Measurements from ENCODE around the gene FLAD1. TPM values are rescaled to one million over a fixed set of nuclear protein-coding genes. Genes with fewer than 3 reads are reported as not detected.
A peak's percentile ranks its signal among the peaks of the same experiment; 100 is the strongest.

Gene FLAD1
- total and polyA plus RNA-seq, 9 donors = 11.1 to 30.0 (median 18.9) TPM

GRCh38 chr1:155010211-155010918, 27.2 kb downstream of the FLAD1 start:
- DNase-seq = peak in 1 of 5 donors; percentile 26
- Histone ChIP-seq H3K27me3 (no peaks in the 10 kb centered on the region), H3K4me1 (ENCODE audit: insufficient read depth) (peaks cover 11% of the 10 kb centered on the region), H3K36me3 (no peaks in the 10 kb centered on the region), H3K9me3 (no peaks in the 10 kb centered on the region), H3K27ac (peak overlapping the region in 1 of 2 donors; percentile 38), H3K4me3 (no peak overlapping the region)
- intact Hi-C loops (cut with DNase I) = no loop called here
- 63 to 75% (median 67%) methylated on average over 11 of the region's 11 CpGs for WGBS, 3 donors
- TF ChIP-seq EP300 (IDR thresholded peaks at IDR 0.05) (no peak), POLR2A (IDR thresholded peaks at IDR 0.05) (no peak), CTCF (IDR thresholded peaks at IDR 0.05) (no peak)

- H3K4me1 ChIP-seq (ENCODE audit: insufficient read depth) = peaks cover 10% of the 10 kb centered on the region
- 68 to 73% (median 69%) methylated on average over 5 of the region's 5 CpGs for WGBS, 3 donors
- no peak overlapping the region for H3K4me3 ChIP-seq
- intact Hi-C loops (cut with DNase I) = no loop called here
- peak in 1 of 5 donors; percentile 28 for DNase-seq
- TF ChIP-seq POLR2A (IDR thresholded peaks at IDR 0.05) (no peak), EP300 (IDR thresholded peaks at IDR 0.05) (no peak), CTCF (IDR thresholded peaks at IDR 0.05) (no peak)
- H3K27me3 ChIP-seq = no peaks in the 10 kb centered on the region
- no peaks in the 10 kb centered on the region for H3K9me3 ChIP-seq
- H3K36me3 ChIP-seq = no peaks in the 10 kb centered on the region
- peak overlapping the region in 1 of 2 donors; percentile 57 for H3K27ac ChIP-seq
These were observed 27.9 kb downstream of the FLAD1 start for GRCh38 chr1:155011004-155011416.

GRCh38 chr1:155011437-155012025, 28.4 kb downstream of the FLAD1 start:
- 87 to 96% (median 96%) methylated on average over 6 of the region's 6 CpGs for WGBS, 3 donors
- Histone ChIP-seq H3K27me3 (no peaks in the 10 kb centered on the region), H3K27ac (peak overlapping the region; percentile 57 to 62), H3K9me3 (no peaks in the 10 kb centered on the region), H3K36me3 (no peaks in the 10 kb centered on the region), H3K4me3 (no peak overlapping the region), H3K4me1 (ENCODE audit: insufficient read depth) (peaks cover 10% of the 10 kb centered on the region)
- DNase-seq = peak in 1 of 5 donors; percentile 58
- TF ChIP-seq CTCF (IDR thresholded peaks at IDR 0.05) (no peak), EP300 (IDR thresholded peaks at IDR 0.05) (no peak), POLR2A (IDR thresholded peaks at IDR 0.05) (no peak)
- intact Hi-C loops (cut with DNase I) = no loop called here

GRCh38 chr1:155012026-155012546, 28.9 kb downstream of the FLAD1 start:
- Histone ChIP-seq H3K4me1 (ENCODE audit: insufficient read depth) (peaks cover 12% of the 10 kb centered on the region), H3K9me3 (no peaks in the 10 kb centered on the region), H3K4me3 (no peak overlapping the region), H3K36me3 (no peaks in the 10 kb centered on the region), H3K27ac (peak overlapping the region; percentile 57 to 62), H3K27me3 (no peaks in the 10 kb centered on the region)
- TF ChIP-seq CTCF (IDR thresholded peaks at IDR 0.05) (no peak), POLR2A (IDR thresholded peaks at IDR 0.05) (no peak), EP300 (IDR thresholded peaks at IDR 0.05) (no peak)
- peak; percentile 82 to 88 (median 84) for DNase-seq
- WGBS, 3 donors = 0 to 20% (median 16%) methylated on average over 2 to 9 of the region's 9 CpGs
- intact Hi-C loops (cut with DNase I) = no loop called here

Measured in ovary (tissue), 9 donors.